MM.1S (cell line): ENCODE measurements around the gene ZNF208.
A peak's percentile ranks its signal among the peaks of the same experiment; 100 is the strongest.
"Not testable (repeated sequence)": the region's sequence is repeated elsewhere in the genome, so short reads cannot be mapped to it uniquely, and the experiment has no call there.

Experiments used
- DNase-seq: peaks from one replicate; pipeline ENCODE4 v3.0.0-alpha.2; 2015
- H2AFZ ChIP-seq: fragments of 300-600 bp; sonication (generic); 2 replicates; pipeline ENCODE4 v1.6.0; 2016; ENCODE audit warnings: antibody characterized with exemption, low read length
- H3F3A ChIP-seq: fragments of 300-600 bp; sonication (generic); 2 replicates; pipeline ENCODE4 v1.6.1; 2016; ENCODE audit warnings: mild to moderate bottlenecking, antibody characterized with exemption, low read length, moderate library complexity, mixed read lengths; ENCODE audit not compliant: insufficient read depth
- H3K27ac ChIP-seq: fragments of 300-600 bp; sonication (generic); 2 replicates; pipeline ENCODE4 v1.5.1; 2016; ENCODE audit warnings: mild to moderate bottlenecking, low read length
- H3K27me3 ChIP-seq: fragments of 300-600 bp; sonication (generic); replicated peaks from 2 replicates; pipeline ENCODE4 v1.6.0; 2016; ENCODE audit warnings: low read length; ENCODE audit not compliant: insufficient read depth
- H3K36me3 ChIP-seq: fragments of 300-600 bp; sonication (generic); replicated peaks from 2 replicates; pipeline ENCODE4 v1.6.1; 2016; ENCODE audit warnings: mild to moderate bottlenecking, low read length, mixed read lengths; ENCODE audit not compliant: insufficient read depth
- H3K4me1 ChIP-seq: fragments of 300-600 bp; sonication (generic); 2 replicates; pipeline ENCODE4 v1.6.1; 2016; ENCODE audit warnings: low read length, mixed read lengths
- H3K4me2 ChIP-seq: fragments of 300-600 bp; sonication (generic); 2 replicates; pipeline ENCODE4 v1.6.0; 2016; ENCODE audit warnings: low read depth, low read length
- H3K4me3 ChIP-seq: fragments of 300-600 bp; sonication (generic); 2 replicates; pipeline ENCODE4 v1.5.1; 2016; ENCODE audit warnings: low read length, mixed read lengths
- H3K79me2 ChIP-seq: fragments of 300-600 bp; sonication (generic); 2 replicates; pipeline ENCODE4 v1.6.1; 2016; ENCODE audit warnings: mixed run types, low read length, mixed read lengths
- H3K9ac ChIP-seq: fragments of 300-600 bp; sonication (generic); 2 replicates; pipeline ENCODE4 v1.6.1; 2016; ENCODE audit warnings: low read length, mixed read lengths
- H3K9me2 ChIP-seq: fragments of 300-600 bp; sonication (generic); replicated peaks from 2 replicates; pipeline ENCODE4 v1.6.1; 2016; ENCODE audit warnings: mild to moderate bottlenecking, low read length, mixed read lengths; ENCODE audit not compliant: insufficient read depth
- H3K9me3 ChIP-seq: fragments of 300-600 bp; sonication (generic); replicated peaks from 2 replicates; pipeline ENCODE4 v1.6.1; 2016; ENCODE audit warnings: mild to moderate bottlenecking, low read length, mixed read lengths; ENCODE audit not compliant: insufficient read depth
- H4K20me1 ChIP-seq: fragments of 300-600 bp; sonication (generic); 2 replicates; pipeline ENCODE4 v1.6.1; 2016; ENCODE audit warnings: mild to moderate bottlenecking, low read length, moderate library complexity, mixed read lengths; ENCODE audit not compliant: insufficient read depth
- EZH2 ChIP-seq: fragments of 300-600 bp; sonication (generic); optimal IDR thresholded peaks from 2 replicates; pipeline ENCODE3; 2017; ENCODE audit warnings: low read depth, mild to moderate bottlenecking, antibody characterized with exemption, low read length, mixed read lengths
- EZH2phosphoT487 ChIP-seq: fragments of 300-600 bp; sonication (generic); IDR thresholded peaks from 2 replicates; pipeline ENCODE4 v1.6.1; 2018; ENCODE audit warnings: antibody characterized with exemption, low read length
- TF ChIP-seq, protein P1 (sequence below): fragments of 300-600 bp; sonication (generic); IDR thresholded peaks from 2 replicates; pipeline ENCODE4 v1.5.1; 2016; ENCODE audit warnings: antibody characterized with exemption, low read length, mixed read lengths

The ZNF208 gene

DNA sequence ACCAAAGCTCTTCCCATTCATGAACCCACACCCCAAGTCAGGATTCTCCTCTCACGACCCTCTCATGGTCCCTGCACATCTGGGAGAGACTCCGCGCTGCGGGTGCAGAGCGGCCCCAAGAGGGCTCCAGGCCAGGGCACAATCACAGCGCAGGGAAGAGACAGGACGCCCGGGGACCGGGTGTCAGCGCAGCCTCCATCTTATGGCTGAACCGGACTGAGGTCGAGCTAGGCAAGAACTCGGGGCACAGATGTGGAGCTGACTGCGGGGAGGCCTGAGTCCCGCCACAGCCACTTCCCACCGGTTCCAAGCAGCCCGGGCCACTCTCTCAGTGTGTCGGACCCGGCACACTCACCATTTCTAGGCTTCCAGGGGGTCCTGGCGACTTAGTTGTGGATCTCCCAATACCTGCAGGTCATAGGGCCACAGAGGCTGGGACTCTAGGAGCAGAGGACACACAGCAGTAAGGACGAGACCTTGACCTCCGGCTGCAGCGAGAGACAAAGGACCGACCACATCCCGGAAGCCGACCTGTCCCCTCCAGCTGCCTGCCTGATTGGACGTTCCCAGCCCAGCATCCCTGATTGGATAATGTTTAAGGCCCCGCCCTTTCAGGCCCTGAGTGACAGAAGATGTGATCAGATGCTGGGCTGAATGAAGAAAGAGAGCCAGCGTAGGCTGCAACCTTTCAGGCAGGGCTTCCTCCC is at the start of gene ZNF208:
TSS of gene ZNF208 (minus strand) at position 507 of the 707 bp plus-strand sequence. CDS start at position 358, 149 bp downstream.
- H2AFZ ChIP-seq, H3K27ac ChIP-seq, H3K4me3 ChIP-seq, H4K20me1 ChIP-seq, DNase-seq, H3K27me3 ChIP-seq, H3F3A ChIP-seq, H3K79me2 ChIP-seq, H3K36me3 ChIP-seq, H3K9me3 ChIP-seq, H3K9ac ChIP-seq, H3K9me2 ChIP-seq, H3K4me1 ChIP-seq, H3K4me2 ChIP-seq: not testable (repeated sequence)

DNA sequence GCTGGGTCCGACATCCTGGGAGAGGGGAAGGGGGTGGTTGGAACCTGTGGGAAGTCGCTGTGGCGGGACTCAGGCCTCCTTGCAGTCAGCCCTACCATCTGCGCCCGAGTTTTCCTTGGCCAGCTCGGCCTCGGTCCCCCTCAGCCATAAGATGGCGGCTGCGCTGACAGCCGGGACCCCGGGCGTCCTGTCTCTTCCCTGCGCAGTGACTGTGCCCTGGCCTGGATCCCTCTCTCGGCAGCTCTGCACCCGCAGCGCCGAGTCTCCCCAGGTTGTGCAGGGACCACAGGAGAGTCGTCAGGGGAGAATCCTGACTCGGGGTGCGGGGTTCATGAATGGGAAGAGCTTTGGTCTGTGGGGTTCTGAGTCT is 41.9 kb upstream of the ZNF208 start:
- Histone ChIP-seq H3K4me3 (peak overlapping the region; percentile 42), H3K4me1 (no peaks in the 10 kb centered on the region), H3F3A (no peaks in the 10 kb centered on the region), H2AFZ (peak overlapping the region; percentile 40; the same call in 1 of the 2 replicates), H4K20me1 (no peaks in the 10 kb centered on the region), H3K27me3 (no peaks in the 10 kb centered on the region), H3K9me2 (no peaks in the 10 kb centered on the region), H3K36me3 (no peaks in the 10 kb centered on the region), H3K4me2 (peak overlapping the region; percentile 27; the same call in 1 of the 2 replicates), H3K79me2 (no peaks in the 10 kb centered on the region), H3K27ac (no peak overlapping the region), H3K9me3 (no peaks in the 10 kb centered on the region), H3K9ac (no peak overlapping the region)
- DNase-seq, result no peak
- TF ChIP-seq EZH2phosphoT487 (no peak), EZH2 (no peak)
- TF ChIP-seq, protein P1, sequence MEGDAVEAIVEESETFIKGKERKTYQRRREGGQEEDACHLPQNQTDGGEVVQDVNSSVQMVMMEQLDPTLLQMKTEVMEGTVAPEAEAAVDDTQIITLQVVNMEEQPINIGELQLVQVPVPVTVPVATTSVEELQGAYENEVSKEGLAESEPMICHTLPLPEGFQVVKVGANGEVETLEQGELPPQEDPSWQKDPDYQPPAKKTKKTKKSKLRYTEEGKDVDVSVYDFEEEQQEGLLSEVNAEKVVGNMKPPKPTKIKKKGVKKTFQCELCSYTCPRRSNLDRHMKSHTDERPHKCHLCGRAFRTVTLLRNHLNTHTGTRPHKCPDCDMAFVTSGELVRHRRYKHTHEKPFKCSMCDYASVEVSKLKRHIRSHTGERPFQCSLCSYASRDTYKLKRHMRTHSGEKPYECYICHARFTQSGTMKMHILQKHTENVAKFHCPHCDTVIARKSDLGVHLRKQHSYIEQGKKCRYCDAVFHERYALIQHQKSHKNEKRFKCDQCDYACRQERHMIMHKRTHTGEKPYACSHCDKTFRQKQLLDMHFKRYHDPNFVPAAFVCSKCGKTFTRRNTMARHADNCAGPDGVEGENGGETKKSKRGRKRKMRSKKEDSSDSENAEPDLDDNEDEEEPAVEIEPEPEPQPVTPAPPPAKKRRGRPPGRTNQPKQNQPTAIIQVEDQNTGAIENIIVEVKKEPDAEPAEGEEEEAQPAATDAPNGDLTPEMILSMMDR, result no peak

DNA sequence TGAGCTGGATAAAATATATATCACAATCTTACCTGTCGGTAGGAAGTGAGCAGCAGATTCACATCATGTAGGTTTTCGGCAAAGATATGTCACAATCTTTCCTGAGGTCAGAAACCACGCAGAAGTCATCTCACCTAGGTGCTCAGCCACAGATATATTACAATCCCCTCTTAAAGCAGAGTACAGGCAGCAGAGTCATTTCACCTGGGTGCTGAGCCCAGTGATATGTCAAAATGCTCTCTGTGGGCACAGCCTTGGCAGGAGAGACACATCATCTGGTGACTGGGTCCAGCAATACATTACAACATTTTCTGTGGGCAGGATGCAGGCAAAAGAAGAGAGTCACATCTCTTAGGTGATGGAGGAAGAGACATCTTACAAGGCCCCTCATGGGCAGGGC is 30.4 kb upstream of the ZNF208 start:
- not testable (repeated sequence) for H3K9me2 ChIP-seq, H2AFZ ChIP-seq, H3K4me2 ChIP-seq, H3K27ac ChIP-seq, H3K9me3 ChIP-seq, H3K36me3 ChIP-seq, H3K27me3 ChIP-seq, H3K9ac ChIP-seq, H4K20me1 ChIP-seq, H3F3A ChIP-seq, H3K79me2 ChIP-seq, DNase-seq, H3K4me3 ChIP-seq, H3K4me1 ChIP-seq

DNA sequence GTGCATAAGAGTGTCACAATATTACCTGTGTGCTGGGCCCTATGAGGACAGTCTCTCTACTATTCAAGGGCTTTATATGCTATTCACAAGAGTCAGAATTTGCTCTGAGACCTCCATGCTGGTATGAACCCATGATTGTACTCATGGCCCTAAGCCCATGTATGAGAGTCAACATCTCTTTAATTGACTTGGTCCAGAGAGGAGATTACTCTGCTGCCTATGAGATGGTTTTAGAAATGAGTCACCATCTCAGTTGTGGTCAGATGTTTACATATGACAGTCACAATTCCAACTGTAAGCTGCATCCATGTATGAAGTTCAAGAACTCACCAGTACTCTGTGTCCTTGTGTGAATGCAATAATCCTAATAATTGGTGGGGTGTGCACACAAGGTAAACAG is 19.9 kb upstream of the ZNF208 start:
- H3K4me1 ChIP-seq, result no peaks in the 10 kb centered on the region
- TF ChIP-seq EZH2phosphoT487 (no peak), EZH2 (no peak)
- TF ChIP-seq, protein P1, result no peak
- no peak overlapping the region for H3K9ac ChIP-seq

More for the DNA sequence above, 19.9 kb upstream of the ZNF208 start:
- H2AFZ ChIP-seq, result no peak overlapping the region
- no peaks in the 10 kb centered on the region for H3K9me3 ChIP-seq
- H3K79me2 ChIP-seq, result no peaks in the 10 kb centered on the region
- no peak overlapping the region for H3K4me2 ChIP-seq
- H3K9me2 ChIP-seq, result no peaks in the 10 kb centered on the region
- no peaks in the 10 kb centered on the region for H3K36me3 ChIP-seq
- H3K27ac ChIP-seq, result no peak overlapping the region
- H3F3A ChIP-seq, result no peaks in the 10 kb centered on the region
- no peak overlapping the region for H3K4me3 ChIP-seq
- no peak for DNase-seq
- H4K20me1 ChIP-seq, result no peaks in the 10 kb centered on the region
- no peaks in the 10 kb centered on the region for H3K27me3 ChIP-seq
